GM20000 (cell line): ENCODE results near the gene PITX2.

Experiments
- DNase-seq: peaks from one replicate; pipeline ENCODE4 v3.0.0; 2012; ENCODE audit warnings: low spot score
- TF ChIP-seq, protein P1 (sequence below): IDR thresholded peaks from 2 replicates; pipeline ENCODE4 v1.5.1; 2012; ENCODE audit warnings: mild to moderate bottlenecking, control low read depth; ENCODE audit errors: extremely low read depth, missing control alignments

Gene PITX2

GRCh38 chr4:110622841-110623717, at the start of gene PITX2:
Gene PITX2, minus strand, starts transcription at chr4:110623077. Its CDS starts 617 bp downstream, at chr4:110622460.
- TF ChIP-seq, protein P1, sequence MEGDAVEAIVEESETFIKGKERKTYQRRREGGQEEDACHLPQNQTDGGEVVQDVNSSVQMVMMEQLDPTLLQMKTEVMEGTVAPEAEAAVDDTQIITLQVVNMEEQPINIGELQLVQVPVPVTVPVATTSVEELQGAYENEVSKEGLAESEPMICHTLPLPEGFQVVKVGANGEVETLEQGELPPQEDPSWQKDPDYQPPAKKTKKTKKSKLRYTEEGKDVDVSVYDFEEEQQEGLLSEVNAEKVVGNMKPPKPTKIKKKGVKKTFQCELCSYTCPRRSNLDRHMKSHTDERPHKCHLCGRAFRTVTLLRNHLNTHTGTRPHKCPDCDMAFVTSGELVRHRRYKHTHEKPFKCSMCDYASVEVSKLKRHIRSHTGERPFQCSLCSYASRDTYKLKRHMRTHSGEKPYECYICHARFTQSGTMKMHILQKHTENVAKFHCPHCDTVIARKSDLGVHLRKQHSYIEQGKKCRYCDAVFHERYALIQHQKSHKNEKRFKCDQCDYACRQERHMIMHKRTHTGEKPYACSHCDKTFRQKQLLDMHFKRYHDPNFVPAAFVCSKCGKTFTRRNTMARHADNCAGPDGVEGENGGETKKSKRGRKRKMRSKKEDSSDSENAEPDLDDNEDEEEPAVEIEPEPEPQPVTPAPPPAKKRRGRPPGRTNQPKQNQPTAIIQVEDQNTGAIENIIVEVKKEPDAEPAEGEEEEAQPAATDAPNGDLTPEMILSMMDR, result no peak
- peak; percentile 90 for DNase-seq

- TF ChIP-seq, protein P1, result no peak
Observed at GRCh38 chr4:110671679-110672078, 48.8 kb upstream of the PITX2 start.

DNA sequence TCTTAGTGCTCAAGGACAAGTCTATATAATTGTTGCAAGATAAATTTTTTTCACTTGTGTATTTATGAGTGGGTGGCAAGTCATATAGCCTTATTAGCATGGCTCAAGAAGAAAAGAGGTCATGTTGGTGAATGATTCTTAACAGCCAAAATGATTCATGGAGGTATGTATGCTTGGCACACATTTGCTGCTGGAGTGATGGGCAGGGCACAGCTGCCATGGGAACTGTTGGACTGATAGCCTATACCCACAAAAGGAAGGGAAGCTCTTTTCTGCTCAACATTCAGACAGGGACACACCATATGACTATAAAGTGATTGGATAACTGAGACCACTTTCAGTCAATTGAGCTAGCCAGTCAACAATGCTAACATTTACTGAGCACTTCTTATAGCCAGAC, 46.8 kb upstream of the PITX2 start:
- no peak for DNase-seq
- TF ChIP-seq, protein P1, result no peak

More at GRCh38 chr4:110671679-110672078, 48.8 kb upstream of the PITX2 start:
- DNase-seq, result no peak

GRCh38 chr4:110668463-110669235, 45.8 kb upstream of the PITX2 start:
- DNase-seq, result no peak
- TF ChIP-seq, protein P1, result no peak

- no peak for DNase-seq
- TF ChIP-seq, protein P1, result no peak
Observed at GRCh38 chr4:110667670-110668069, 44.8 kb upstream of the PITX2 start.

DNA sequence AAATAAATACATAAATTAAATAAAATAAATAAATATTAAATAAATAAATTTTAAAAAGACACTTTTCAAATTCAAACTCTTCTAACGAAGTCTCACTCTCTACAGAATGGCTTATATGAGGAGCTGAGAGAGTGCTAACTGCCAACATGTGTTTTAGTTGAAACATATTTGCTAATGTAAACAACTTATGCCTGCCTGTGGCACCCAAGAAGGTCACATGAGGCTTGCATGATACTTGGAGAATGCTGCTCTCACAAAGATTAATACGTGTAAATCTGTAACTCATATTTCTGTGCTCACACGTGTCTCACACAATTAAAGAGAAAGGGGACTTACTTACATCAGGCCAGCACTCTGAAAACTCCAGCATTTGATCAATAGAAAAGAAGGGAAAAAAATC, 43.2 kb upstream of the PITX2 start:
- TF ChIP-seq, protein P1, result no peak
- no peak for DNase-seq
